HT-29 (cell line): Measurements from ENCODE around the gene TULP3. TPM values are rescaled to one million over a fixed set of nuclear protein-coding genes. Genes with fewer than 3 reads are reported as not detected.
"Not testable (repeated sequence)": the region's sequence is repeated elsewhere in the genome, so short reads cannot be mapped to it uniquely, and the experiment has no call there.

Experiments
- DNase-seq: peaks from one replicate; pipeline ENCODE4 v3.0.0-alpha.2; 2015; ENCODE audit warnings: low spot score
- total RNA-seq: library from RNA; depleted of rRNA; stranded (reverse); fragments of >200 nt; shearing (Covaris generic); gene quantifications from 2 replicates; pipeline ENCODE4 v1.2.3, GENCODE V29; 2014; rRNA removed

Gene TULP3, protein sequence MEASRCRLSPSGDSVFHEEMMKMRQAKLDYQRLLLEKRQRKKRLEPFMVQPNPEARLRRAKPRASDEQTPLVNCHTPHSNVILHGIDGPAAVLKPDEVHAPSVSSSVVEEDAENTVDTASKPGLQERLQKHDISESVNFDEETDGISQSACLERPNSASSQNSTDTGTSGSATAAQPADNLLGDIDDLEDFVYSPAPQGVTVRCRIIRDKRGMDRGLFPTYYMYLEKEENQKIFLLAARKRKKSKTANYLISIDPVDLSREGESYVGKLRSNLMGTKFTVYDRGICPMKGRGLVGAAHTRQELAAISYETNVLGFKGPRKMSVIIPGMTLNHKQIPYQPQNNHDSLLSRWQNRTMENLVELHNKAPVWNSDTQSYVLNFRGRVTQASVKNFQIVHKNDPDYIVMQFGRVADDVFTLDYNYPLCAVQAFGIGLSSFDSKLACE
- 9.8 and 14.0 TPM in 2 replicates for total RNA-seq

- peak; percentile 97 for DNase-seq
These were observed at the start of gene TULP3 for GRCh38 chr12:2890388-2891239. Gene TULP3, plus strand, starts transcription at chr12:2890891. Its CDS starts 57 bp downstream, at chr12:2890948.

GRCh38 chr12:2841056-2841650 lies 49.5 kb upstream of the TULP3 start:
- no peak for DNase-seq

DNA sequence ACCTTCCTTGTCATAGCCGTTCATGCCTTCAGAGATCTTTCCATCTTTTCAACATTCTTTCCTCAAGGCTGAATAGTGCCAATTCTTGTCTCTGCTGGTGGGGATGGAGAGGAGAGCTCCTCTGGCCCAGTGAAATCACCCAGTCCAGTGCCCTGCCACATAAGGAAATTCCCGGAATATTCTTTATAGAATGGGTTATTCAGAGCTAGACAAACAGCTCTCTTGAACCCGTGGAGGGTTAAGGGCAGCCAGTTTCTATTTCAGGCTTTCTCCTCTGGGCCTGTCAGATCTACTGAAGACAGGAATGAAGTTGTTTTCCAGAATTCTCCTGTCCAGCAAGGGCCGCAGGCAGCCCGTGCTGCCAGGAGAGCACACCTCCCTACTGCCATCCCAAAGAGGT lies 47.7 kb upstream of the TULP3 start:
- no peak for DNase-seq

GRCh38 chr12:2844786-2845185 lies 45.9 kb upstream of the TULP3 start:
- no peak for DNase-seq

- DNase-seq = no peak
These were observed 45.4 kb upstream of the TULP3 start for GRCh38 chr12:2845280-2845679.

- no peak for DNase-seq
These were observed 38.8 kb upstream of the TULP3 start for GRCh38 chr12:2851931-2852330.

- peak; percentile 83 for DNase-seq
These were observed 37.1 kb upstream of the TULP3 start for GRCh38 chr12:2853626-2854025.

DNA sequence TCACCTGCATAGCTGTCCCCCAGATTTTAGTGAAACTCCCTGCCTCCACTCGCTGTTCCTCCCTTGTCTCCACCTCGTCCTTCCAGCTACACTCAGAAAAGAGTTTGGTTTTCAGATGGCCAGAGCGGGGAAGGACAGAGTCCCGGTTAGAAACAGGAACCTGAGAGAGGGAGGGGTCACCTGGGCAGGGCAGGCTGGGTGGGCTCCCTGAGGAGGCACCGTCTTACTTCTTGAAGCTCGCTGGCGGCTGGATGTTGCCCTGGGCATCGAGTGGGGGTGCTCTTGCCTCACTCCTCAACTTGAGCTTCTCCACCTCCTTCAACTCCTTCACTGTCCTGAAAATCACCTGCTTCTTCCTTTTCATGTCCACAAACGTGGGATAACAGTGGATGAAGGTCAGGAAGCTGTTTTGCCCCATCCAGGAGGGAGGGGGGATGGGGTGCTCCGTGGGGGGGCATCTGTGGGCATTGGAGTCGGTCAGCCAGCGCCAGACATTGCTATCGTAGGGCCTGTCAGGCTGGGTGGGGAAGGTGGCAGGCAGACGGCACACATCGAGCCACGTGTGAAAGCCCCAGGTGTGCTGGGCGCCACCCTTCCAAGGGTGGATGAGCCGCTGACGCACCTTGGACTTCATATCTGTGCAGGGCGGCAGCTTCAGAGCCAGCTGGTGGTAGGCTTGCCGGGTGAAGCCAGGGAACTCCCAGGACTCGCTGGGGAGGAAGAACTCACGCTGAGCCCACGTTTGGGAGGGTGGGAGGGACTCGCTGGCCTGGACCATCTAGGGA lies 35.8 kb upstream of the TULP3 start:
- DNase-seq = peak; percentile 92

DNA sequence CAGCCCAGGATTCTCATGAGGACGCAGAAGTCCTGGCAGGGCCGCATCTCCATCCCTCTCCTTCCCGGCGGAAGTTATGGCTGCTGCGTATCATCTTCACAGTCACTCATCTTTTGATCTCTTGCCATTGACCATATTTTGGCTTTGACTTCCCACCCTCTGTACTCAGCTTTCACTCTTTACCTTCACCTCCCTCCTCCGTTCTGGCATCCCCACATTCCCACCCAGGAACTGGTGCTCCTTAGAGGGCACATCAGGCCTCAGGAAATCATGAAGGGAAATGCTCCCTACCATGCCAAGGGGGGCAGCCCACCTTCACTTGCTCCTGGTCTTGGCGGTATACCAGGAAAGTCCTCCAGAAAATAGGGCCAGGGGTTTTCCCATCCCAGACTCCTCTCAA lies 35.1 kb upstream of the TULP3 start:
- no peak for DNase-seq

DNA sequence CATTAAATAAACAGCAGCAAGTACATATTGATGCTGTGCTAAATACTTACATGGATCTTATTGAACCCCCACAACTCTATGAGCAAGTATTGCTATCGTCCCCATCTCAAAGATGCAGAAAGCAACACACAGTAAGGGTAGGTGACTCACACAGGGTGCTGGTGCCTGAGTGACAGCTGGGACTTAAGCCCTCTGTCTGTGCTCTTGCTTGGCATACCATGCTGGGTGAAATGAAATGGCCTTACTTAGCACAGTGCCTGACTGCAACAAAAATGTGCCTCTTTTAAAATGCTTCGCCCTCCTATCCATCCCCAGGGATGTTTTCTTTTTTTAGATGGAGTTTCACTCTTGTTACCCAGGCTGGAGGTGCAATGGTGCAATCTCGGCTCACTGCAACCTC lies 34.6 kb upstream of the TULP3 start:
- peak; percentile 47 for DNase-seq

DNA sequence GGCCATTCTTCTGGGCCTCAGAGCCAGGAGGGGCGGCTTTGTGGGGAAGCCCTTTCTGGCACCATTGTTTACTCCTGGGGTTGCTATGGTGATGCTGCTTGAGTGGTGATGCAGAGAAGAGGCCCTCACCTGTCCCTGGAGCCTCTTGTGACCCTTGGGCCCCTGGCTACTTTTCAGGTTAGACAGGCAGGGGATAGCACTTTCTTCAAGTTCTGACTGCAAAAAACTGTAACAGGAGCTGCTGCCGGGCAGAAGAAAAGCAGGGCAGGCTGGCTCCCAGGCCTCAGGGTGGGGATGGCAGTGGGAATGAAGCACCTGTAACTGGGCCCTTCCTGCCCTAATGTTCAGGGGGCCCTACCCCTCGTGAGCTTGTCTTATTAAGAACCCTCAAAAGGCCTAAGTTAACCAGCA lies 33.7 kb upstream of the TULP3 start, which contains the start of gene TEX52:
Gene TEX52 (minus strand): TSS at position 19 of the 411 bp plus-strand sequence. CDS start 13 bp downstream, at position 6.
- peak; percentile 42 for DNase-seq

DNA sequence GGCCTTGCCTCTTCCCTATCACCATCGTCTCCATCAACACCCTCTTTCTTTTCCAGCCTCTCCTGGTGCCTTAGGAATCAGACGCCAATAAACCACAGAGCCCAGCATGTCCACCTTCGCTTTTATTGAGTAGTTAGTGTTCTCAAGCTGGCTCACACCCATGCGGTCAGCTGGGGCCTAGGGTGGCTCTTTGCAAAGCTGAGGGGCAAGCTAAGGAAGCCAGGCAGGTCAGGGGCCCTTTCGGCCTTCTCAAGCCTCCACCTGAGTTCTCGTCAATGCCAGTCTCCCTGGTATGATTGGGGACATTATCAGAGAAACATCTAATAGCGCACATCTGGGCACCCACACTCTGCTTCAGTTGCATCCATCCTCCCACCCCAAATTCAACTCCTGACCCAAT lies 33.1 kb upstream of the TULP3 start:
- DNase-seq = no peak

- DNase-seq = no peak
These were observed 32.4 kb upstream of the TULP3 start for GRCh38 chr12:2858334-2858733.

GRCh38 chr12:2858944-2859421 lies 31.7 kb upstream of the TULP3 start:
- no peak for DNase-seq

DNA sequence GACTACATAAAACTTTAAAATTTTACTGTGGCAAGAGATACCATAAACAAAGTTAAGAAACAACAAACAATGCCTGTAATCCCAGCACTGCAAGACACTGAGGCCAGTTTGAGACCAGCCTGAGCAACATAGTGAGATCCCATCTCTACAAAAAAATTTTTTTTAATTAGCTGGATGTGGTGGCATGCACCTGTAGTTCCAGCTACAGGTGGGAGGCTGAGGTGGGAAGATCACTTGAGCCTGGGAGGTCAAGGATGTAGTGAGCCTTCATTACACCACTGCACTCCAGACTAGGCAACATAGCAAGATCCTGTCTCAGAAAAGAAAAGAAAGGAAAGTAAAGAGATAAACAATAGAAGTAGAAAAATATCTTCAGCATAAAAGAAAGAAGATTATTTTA lies 30.5 kb upstream of the TULP3 start:
- DNase-seq = no peak

GRCh38 chr12:2862876-2863275 lies 27.8 kb upstream of the TULP3 start:
- DNase-seq = no peak

- DNase-seq = not testable (repeated sequence)
These were observed 27.3 kb upstream of the TULP3 start for GRCh38 chr12:2863402-2863801.

DNA sequence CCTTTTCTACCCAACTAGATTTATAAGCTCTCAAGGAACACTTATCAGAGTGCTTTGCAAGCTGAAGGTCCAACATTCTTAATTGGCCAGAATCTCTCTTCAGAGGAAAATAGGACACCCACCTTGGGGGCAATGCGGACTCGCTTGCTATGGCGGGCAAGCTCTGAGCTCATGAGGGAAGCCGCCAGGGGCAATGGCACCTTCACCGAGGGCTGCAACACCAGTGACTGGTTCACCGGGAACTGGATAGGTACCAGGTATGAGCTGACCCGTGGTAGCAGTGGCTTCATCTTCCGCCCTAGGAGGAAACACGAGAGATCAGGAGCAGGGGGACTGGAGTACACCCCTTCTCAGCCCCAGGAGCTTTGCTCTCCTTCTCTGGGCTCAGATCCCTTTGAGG lies 26.5 kb upstream of the TULP3 start:
- DNase-seq = no peak

GRCh38 chr12:2868986-2869632 lies 21.6 kb upstream of the TULP3 start:
- not testable (repeated sequence) for DNase-seq

DNA sequence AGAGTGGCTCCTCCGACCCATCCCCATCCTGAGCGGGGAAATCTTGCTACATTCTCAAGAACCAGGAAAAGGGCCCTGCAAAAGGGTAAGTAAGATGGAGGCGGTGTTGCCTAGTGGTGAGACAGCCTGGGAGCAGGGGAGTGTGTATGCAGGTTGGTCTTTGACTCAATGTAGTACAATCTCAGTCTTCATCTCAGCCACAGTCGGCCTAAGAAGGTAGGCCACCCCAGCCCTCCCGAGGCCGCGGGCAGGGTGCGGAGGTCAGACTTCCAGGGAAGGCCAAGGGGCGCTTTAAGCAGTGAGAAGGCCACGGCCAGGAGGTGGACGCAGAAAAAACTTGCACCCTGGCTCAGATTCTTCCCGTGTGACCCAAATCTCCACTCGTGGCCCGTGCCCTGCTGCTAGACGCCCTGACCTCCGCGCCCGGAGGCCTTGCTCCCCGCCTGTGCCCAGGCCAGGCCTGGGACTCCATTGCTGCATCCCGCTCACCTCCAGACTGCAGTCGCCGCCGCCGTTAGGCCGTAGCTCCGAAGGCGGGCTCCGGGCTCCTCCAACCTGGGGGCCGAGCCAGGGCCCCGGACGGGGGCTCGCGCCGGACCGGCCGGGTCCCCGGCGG lies 14.2 kb upstream of the TULP3 start:
- peak; percentile 39 for DNase-seq
